ENCODE results near the gene CASTOR2.
"Not testable (repeated sequence)": the region's sequence is repeated elsewhere in the genome, so short reads cannot be mapped to it uniquely, and the experiment has no call there.

- TF ChIP-seq CTCF, POLR2A (IDR thresholded peaks at IDR 0.05): not testable (repeated sequence)
Measured at GRCh38 chr7:74943923-74944322, 20.6 kb upstream of the CASTOR2 start.
